HG03342 (cell line): ENCODE data around the gene RPGR.

Experiments
- ATAC-seq: cut with Tn5 transposase; IDR thresholded peaks from one replicate; pipeline ENCODE4 v1.9.1; 2021; ENCODE audit warnings: mild to moderate bottlenecking, moderate library complexity; ENCODE audit not compliant: unreplicated experiment

The RPGR gene, protein sequence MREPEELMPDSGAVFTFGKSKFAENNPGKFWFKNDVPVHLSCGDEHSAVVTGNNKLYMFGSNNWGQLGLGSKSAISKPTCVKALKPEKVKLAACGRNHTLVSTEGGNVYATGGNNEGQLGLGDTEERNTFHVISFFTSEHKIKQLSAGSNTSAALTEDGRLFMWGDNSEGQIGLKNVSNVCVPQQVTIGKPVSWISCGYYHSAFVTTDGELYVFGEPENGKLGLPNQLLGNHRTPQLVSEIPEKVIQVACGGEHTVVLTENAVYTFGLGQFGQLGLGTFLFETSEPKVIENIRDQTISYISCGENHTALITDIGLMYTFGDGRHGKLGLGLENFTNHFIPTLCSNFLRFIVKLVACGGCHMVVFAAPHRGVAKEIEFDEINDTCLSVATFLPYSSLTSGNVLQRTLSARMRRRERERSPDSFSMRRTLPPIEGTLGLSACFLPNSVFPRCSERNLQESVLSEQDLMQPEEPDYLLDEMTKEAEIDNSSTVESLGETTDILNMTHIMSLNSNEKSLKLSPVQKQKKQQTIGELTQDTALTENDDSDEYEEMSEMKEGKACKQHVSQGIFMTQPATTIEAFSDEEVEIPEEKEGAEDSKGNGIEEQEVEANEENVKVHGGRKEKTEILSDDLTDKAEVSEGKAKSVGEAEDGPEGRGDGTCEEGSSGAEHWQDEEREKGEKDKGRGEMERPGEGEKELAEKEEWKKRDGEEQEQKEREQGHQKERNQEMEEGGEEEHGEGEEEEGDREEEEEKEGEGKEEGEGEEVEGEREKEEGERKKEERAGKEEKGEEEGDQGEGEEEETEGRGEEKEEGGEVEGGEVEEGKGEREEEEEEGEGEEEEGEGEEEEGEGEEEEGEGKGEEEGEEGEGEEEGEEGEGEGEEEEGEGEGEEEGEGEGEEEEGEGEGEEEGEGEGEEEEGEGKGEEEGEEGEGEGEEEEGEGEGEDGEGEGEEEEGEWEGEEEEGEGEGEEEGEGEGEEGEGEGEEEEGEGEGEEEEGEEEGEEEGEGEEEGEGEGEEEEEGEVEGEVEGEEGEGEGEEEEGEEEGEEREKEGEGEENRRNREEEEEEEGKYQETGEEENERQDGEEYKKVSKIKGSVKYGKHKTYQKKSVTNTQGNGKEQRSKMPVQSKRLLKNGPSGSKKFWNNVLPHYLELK

GRCh38 chrX:38327007-38327774 is at the start of gene RPGR:
Gene RPGR (minus strand): TSS chrX:38327509. CDS start chrX:38327367, 142 bp downstream.
- ATAC-seq, result peak; percentile 93

GRCh38 chrX:38376747-38377146 is 49.4 kb upstream of the RPGR start:
- no peak for ATAC-seq

DNA sequence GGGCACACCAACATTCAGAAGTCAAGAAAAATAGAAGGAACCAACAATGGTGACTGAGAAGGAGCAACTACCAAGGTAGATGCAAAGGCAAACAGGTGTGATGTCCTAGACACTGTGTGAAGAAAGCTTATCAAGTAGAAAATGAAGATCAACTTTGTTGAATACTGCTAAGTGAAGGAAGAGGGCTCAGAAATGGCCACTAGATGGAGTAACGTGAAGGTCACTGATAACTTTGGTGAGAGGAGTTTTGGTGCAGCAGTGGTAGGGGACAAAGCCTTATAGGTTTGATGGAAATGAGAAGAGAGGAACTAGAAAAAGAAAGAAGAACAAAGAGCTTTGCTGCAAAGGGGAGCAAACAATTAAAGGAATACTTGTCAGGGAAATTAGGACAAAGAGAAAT is 48.6 kb upstream of the RPGR start:
- ATAC-seq, result peak; percentile 56

DNA sequence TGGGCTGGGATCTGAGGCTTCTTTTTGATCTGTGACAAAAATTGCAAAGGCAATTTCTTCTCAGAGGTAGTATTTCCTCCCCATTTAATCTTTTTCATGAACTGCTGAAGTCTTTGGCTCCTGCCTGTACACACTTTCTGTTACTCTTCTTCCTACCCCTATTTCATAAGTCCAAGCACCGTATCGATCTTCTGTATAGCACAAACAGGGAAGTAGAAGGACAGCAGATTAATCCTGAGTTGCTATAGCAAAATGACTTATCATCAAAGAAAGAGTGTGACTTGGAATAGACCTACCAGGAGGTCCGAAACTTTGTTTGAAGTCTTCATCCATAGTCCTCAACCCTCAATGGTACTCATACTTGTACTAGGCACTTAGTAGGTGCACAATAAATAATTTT is 47.1 kb upstream of the RPGR start:
- ATAC-seq, result no peak

DNA sequence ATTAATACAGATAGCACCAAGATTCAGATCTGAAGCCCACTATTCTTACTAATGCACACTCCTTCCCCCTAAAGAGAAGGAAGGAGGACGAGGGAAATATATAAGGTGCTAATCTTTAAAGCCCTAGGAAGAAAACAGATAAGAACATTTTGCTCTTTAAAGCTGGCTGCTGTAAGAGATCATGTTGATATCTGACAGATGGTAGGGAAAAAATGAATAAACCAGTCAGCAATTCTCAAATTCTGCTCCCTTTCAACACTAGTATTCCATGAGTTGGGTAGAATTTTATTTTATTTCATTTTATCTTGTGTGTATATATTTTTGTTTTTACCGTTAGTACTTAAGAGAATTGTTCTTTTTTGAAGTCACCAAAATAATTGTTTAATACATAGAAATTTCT is 44.3 kb upstream of the RPGR start:
- no peak for ATAC-seq

GRCh38 chrX:38368774-38369173 is 41.5 kb upstream of the RPGR start:
- ATAC-seq, result no peak

DNA sequence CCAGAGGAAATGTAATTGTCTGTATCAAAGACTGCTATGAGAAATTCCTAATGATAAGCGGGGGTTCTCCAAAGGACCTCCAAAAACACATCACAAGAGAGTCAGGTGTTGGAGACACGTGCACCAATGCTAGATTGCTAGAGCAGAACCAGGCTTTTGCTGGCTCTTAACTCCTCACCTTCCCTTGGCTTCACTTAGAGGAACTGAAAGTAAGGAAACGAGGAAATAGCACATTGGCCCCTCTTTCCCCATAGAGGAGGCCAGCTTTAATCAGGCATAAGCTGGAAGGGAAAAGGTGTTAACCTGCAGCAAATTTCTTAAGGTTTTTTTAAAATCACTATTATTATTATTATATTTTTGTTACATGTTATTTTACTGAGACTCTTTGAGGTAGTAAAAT is 38.6 kb upstream of the RPGR start:
- ATAC-seq, result no peak

DNA sequence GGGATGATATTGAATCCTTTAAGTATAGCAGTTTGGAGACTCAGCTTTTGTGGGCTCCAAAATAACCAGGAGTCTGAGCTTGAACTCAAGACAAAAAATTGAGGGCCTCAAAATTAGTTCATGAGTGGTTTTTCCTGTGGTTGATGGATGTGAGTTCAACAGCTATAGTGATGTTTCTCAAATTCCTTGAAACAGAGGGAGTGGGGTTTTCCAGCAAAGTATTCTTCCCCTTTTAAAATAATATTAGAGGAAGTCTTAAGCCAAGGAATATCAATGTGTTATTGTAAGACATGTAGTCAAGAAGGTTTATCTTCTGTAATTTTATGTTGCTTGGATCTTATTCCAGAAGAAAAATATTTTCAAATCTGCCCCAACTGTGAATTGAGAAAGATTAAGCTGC is 35.7 kb upstream of the RPGR start:
- ATAC-seq, result no peak

- ATAC-seq, result no peak
Observed at GRCh38 chrX:38357747-38358673, 30.7 kb upstream of the RPGR start.

DNA sequence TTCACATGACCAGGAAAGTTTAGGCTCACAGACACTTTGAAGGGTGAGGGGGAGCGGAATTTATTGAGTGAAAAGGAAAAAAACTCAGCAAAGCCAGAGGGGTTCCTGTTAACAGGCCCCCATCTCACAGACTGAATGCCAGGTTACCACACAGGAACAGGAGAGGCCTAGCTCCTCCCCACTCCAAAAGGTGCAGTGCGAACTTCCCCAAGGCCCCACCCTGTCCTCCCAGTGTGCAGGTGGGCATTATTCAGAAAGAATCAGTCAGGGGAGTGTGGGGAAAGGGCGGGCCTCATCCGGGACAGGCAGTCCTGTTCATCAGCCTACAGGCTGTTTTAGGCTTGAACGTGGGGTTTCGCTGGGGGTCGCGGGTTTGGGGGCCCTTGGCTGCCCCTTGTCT is 29.1 kb upstream of the RPGR start:
- ATAC-seq, result no peak

DNA sequence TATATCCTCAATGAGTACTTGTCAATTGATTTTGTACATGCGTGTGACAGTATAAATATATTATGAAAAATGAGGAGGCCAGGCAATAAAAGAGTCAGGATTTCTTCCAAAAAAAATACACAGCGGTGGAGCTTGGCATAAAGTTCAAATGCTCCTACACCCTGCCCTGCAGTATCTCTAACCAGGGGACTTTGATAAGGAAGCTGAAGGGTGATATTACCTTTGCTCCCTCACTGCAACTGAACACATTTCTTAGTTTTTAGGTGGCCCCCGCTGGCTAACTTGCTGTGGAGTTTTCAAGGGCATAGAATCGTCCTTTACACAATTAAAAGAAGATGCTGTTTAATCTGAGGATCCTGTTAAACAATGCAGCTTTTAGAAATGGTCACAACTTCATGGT is 25.1 kb upstream of the RPGR start, which contains the start of gene OTC:
Gene OTC (plus strand): TSS at position 243 of the 400 bp plus-strand sequence. CDS start 93 bp downstream, at position 336.
- no peak for ATAC-seq

DNA sequence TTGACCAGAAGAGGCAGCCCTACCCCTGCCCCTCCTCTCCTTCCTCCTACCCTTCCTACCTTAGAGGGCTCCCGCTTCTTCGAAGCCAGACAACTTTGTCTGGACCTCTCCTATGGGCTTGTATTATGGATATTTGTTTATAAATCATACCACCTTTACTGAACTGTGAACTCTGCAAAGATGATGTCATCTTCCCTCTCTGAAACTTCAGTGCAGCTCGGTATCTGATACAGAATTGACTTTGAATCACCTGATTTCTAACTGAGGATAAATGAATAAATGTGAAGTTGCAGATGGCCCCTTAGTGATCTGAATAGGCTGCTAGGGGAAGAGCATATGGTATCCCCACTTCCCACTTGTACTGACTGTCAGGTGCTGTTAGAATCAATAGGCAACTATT is 24.0 kb upstream of the RPGR start:
- ATAC-seq, result no peak

DNA sequence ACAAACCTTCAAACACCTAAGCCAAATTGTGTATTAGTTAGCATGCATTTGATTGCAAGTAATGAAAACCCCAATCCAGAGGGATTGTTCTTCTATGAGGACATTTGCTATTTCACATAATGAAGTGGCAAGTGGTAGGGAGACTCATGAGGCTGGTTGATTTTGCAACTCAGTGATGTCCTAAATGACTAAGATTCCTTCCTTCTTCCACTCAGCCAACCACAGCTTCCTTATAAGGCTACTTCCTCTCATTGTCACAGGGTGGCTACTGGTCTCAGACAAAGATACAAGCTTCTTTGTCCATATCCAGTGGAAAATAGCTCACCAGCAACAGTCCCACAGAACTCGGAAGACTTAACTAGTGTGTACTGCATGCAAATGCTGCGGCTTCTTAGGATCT is 19.8 kb upstream of the RPGR start:
- ATAC-seq, result peak; percentile 92

- ATAC-seq, result no peak
Observed at GRCh38 chrX:38346150-38346549, 18.8 kb upstream of the RPGR start.

- ATAC-seq, result no peak
Observed at GRCh38 chrX:38342853-38343778, 15.8 kb upstream of the RPGR start.

- ATAC-seq, result no peak
Observed at GRCh38 chrX:38341442-38341841, 14.1 kb upstream of the RPGR start.

DNA sequence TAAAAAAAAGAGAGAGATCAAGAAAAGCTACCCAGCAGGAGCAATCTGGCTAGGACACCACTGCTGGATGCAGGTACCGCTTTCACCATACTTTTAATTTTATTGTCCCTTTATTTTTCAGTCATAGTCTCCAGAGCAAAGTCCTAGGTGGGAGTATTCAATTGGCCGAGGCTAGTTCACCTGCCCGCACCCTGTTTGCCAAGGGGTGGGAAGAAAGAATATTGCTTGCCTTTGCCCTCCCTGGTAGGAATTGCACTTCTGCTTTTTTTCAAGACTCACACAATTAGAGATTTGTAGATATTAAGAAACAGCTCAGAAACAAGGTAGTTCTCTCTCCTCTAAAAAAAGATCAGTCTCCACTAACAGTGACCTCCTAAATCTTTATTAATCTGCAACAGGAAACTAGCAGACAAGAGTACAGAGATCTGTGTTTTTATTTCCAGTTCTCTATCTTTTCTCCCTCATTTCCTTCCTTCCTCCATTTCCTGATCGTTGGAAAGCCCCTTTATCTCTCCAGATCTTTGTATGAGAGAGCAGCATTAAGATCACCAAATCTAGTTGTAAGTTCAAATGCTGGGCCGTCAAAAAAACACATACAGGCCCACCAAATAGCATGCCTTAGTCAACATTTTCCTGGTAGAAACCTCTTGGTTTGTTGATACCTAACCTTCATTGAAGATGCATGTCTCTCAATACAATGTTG is 9.4 kb upstream of the RPGR start:
- ATAC-seq, result no peak

- ATAC-seq, result no peak
Observed at GRCh38 chrX:38335382-38335781, 8.1 kb upstream of the RPGR start.
